Gastroesophageal sphincter (tissue), 4 donors: ENCODE measurements around the gene ARPP21. TPM values are rescaled to one million over a fixed set of nuclear protein-coding genes. Genes with fewer than 3 reads are reported as not detected.
"Not testable (repeated sequence)": the region's sequence is repeated elsewhere in the genome, so short reads cannot be mapped to it uniquely, and the experiment has no call there.

ENCODE experiments used
- ATAC-seq: fragments of 150-250 bp; one replicate; pipeline ENCODE4 v1.9.1; 2016; ENCODE audit warnings: mild to moderate bottlenecking, moderate library complexity
- H3K27ac ChIP-seq, 4 donors: fragments of 200-600 bp; sonication (generic) in 3 of 4; 1 replicate in 3 of 4; 2 replicates in 1 of 4; pipeline ENCODE4 v1.5.1; 2016 to 2019
- H3K27me3 ChIP-seq: fragments of 200-600 bp; sonication (generic); one replicate; pipeline ENCODE4 v1.5.1; 2019
- H3K36me3 ChIP-seq, 2 donors: fragments of 200-600 bp; sonication (generic); one replicate each; pipeline ENCODE4 v1.5.1; 2019; ENCODE audit warnings: control low read depth in 1 of 2
- H3K4me1 ChIP-seq, 3 donors: fragments of 200-600 bp; sonication (generic); 1 replicate in 2 of 3; 2 replicates in 1 of 3; pipeline ENCODE4 v1.5.1; 2016 to 2019; ENCODE audit warnings: control low read depth in 2 of 3
- H3K4me3 ChIP-seq, 2 donors: fragments of 200-600 bp; sonication (generic); one replicate each; pipeline ENCODE4 v1.5.1; 2019; ENCODE audit warnings: mild to moderate bottlenecking in 1 of 2, moderate library complexity in 1 of 2
- H3K9me3 ChIP-seq, 3 donors: fragments of 200-600 bp; sonication (generic); one replicate each; pipeline ENCODE4 v1.5.1; 2017 to 2019; ENCODE audit warnings: control low read depth in 2 of 3
- EP300 ChIP-seq: sonication (generic); formaldehyde crosslinking; IDR thresholded peaks from one replicate; pipeline ENCODE4 v1.6.1; 2017; ENCODE audit warnings: antibody characterized with exemption, mild to moderate bottlenecking
- POLR2A ChIP-seq, 2 donors: fragments of 450-650 bp; IDR thresholded peaks; one replicate each; pipeline ENCODE4 v1.6.1; 2017; ENCODE audit warnings: antibody characterized with exemption in 2 of 2, mild to moderate bottlenecking in 2 of 2, moderate library complexity in 1 of 2
- POLR2AphosphoS5 ChIP-seq: sonication (generic); formaldehyde crosslinking; IDR thresholded peaks from one replicate; pipeline ENCODE4 v1.6.1; 2017; ENCODE audit warnings: antibody characterized with exemption
- WGBS, 2 donors: methylation state at CpG; one replicate each; pipeline ENCODE4 v1.1.5; 2018; ENCODE audit warnings: low coverage in 1 of 2; 5-methylcytosine and 5-hydroxymethylcytosine counted together
- total RNA-seq, 4 donors: library from RNA; depleted of rRNA; stranded (reverse); fragments of >200 nt; gene quantifications; one replicate each; pipeline ENCODE4 v1.1.0, GENCODE V29; 2016
- TF ChIP-seq, protein P1 (sequence below), 4 experiments: fragments of 200-600 bp in 2 of 4; fragments of 450-650 bp in 2 of 4; sonication (generic) in 1 of 4; IDR thresholded peaks; one replicate each; pipeline ENCODE4 v1.5.1; 2017 to 2019; ENCODE audit warnings: antibody characterized with exemption in 4 of 4, mild to moderate bottlenecking in 2 of 4, moderate library complexity in 2 of 4

Gene ARPP21
- total RNA-seq, 4 donors from 2014 or later: 0.15 to 1.5 (median 0.78) TPM

GRCh38 chr3:35617370-35617769, 22.0 kb upstream of the ARPP21 start:
- ATAC-seq: no peak
- WGBS, 2 donors: 64 to 83% methylated on average over 1 of the region's 1 CpG
- H3K36me3 ChIP-seq: no peaks in the 10 kb centered on the region
- no peaks in the 10 kb centered on the region for H3K4me1 ChIP-seq
- TF ChIP-seq, protein P1, sequence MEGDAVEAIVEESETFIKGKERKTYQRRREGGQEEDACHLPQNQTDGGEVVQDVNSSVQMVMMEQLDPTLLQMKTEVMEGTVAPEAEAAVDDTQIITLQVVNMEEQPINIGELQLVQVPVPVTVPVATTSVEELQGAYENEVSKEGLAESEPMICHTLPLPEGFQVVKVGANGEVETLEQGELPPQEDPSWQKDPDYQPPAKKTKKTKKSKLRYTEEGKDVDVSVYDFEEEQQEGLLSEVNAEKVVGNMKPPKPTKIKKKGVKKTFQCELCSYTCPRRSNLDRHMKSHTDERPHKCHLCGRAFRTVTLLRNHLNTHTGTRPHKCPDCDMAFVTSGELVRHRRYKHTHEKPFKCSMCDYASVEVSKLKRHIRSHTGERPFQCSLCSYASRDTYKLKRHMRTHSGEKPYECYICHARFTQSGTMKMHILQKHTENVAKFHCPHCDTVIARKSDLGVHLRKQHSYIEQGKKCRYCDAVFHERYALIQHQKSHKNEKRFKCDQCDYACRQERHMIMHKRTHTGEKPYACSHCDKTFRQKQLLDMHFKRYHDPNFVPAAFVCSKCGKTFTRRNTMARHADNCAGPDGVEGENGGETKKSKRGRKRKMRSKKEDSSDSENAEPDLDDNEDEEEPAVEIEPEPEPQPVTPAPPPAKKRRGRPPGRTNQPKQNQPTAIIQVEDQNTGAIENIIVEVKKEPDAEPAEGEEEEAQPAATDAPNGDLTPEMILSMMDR (IDR thresholded peaks at IDR 0.05): no peak
- H3K4me3 ChIP-seq: no peak overlapping the region
- no peaks in the 10 kb centered on the region for H3K27me3 ChIP-seq
- H3K27ac ChIP-seq: no peak overlapping the region
- no peaks in the 10 kb centered on the region for H3K9me3 ChIP-seq

DNA sequence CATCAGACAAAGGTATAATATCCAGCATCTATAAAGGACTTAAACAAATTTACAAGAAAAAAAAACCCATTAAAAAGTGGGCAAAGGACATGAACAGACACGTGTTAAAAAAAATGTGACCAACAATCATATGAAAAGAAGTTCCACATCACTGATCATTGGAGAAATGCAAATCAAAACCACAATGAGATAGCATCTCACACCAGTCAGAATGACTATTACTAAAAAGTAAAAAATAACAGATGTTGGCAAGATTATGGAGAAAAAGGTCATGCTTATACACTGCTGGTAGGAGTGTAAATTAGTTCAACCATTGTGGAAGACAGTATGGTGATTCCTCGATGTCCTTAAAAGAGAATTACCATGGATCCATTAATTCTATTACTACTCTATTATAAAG, 19.1 kb upstream of the ARPP21 start:
- not testable (repeated sequence) for ATAC-seq, H3K4me3 ChIP-seq, H3K27me3 ChIP-seq, H3K4me1 ChIP-seq, H3K9me3 ChIP-seq, H3K36me3 ChIP-seq, H3K27ac ChIP-seq
- 94 to 95% methylated on average over 2 of the region's 2 CpGs for WGBS, 2 donors

DNA sequence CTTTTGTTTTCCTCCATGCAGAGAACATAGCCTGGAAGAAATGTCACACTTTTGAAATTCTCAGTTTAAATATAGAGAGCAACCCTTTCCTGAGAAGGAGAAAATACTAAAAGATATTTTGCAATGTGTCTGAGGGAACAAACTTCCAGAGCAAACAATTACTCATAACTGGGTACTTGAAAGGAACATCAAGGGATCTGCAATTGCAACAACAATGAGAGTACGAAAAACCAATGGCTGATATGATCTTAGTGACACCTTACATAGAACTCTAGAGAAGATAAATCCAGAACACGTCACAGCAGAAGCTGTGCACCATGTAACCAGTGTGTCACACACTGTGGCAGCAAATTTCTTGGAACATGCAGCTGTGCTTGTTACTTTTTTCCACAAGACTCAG, 14.6 kb upstream of the ARPP21 start:
- TF ChIP-seq EP300 (no peak), POLR2AphosphoS5 (no peak), POLR2A (IDR thresholded peaks at IDR 0.05) (no peak)
- TF ChIP-seq, protein P1 (IDR thresholded peaks at IDR 0.05): no peak
- no peaks in the 10 kb centered on the region for H3K4me1 ChIP-seq
- no peak overlapping the region for H3K4me3 ChIP-seq
- 88 to 90% methylated on average over 2 of the region's 2 CpGs for WGBS, 2 donors
- no peak overlapping the region for H3K27ac ChIP-seq
- no peaks in the 10 kb centered on the region for H3K36me3 ChIP-seq
- no peaks in the 10 kb centered on the region for H3K27me3 ChIP-seq
- ATAC-seq: no peak
- no peaks in the 10 kb centered on the region for H3K9me3 ChIP-seq

DNA sequence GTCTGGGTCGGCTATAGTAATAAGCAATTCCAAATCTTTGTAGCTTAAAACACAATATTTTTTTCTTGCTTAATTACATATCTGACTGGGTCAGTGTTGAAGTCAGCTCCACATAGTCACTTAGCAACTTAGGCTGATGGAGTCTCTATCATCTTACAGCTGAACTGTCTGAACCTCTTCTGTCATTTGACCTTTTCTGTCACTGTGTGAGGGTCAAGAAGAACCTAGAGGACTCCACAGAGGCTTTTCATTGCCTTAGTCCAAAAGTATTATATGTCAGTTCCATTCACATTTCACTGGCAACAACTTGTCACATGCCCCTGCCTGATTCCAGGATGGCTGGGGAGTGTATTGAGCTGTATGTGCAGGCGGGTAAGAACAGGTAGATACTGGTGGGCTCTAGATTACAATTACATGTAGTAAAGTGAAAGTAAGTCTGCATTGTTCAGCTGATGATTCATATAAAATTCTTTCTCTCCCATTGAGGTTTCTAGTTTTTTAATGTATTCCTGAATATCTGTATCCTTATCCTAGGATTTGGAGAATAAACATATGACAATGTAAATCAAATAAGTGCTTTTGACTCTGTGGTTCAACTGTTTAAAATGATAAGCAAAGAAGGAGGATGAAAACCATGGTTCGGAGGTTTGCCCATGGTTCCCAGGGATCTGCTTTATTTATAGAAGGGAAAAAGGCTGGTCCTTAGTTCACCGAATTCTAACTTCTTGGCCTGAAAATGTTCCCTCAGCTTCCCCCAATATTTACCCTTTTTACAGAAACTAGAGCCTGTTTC, 5.8 kb upstream of the ARPP21 start:
- Histone ChIP-seq H3K27ac (no peak overlapping the region), H3K4me3 (no peak overlapping the region), H3K4me1 (no peaks in the 10 kb centered on the region), H3K9me3 (no peaks in the 10 kb centered on the region), H3K27me3 (peaks cover 4% of the 10 kb centered on the region), H3K36me3 (no peaks in the 10 kb centered on the region)
- ATAC-seq: no peak
- no peak for TF ChIP-seq EP300
- no peak for TF ChIP-seq POLR2AphosphoS5
- TF ChIP-seq, protein P1 (IDR thresholded peaks at IDR 0.05): no peak
- no peak for TF ChIP-seq POLR2A (IDR thresholded peaks at IDR 0.05)
- WGBS, 2 donors: 49 to 57% methylated on average over 4 of the region's 4 CpGs

DNA sequence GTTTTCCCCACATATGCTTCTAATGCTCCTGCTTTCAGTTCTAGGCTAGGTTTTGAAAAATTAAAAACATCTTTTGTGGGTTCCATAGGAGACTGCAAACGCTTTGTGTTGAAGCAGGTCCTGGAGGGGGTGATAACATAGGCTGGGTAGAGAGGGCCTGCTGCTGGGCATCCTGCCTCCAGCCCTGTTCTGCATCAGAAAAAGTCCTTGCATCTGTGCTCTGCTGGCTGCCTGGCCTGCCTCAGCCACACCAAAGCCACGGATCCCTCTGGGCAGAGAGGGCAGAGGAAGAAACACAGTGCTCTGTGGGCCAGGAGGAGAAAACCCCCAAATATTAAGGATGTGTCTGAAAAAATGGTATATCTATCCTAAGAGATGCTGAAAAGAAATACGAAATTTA, 3.9 kb upstream of the ARPP21 start:
- H3K4me3 ChIP-seq: no peak overlapping the region
- H3K4me1 ChIP-seq: peaks cover 0 to 15% (median 4%) of the 10 kb centered on the region in 3 donors
- ATAC-seq: no peak
- peaks cover 23% of the 10 kb centered on the region for H3K27me3 ChIP-seq
- no peaks in the 10 kb centered on the region for H3K36me3 ChIP-seq
- 86 to 92% methylated on average over 1 of the region's 3 CpGs for WGBS, 2 donors
- no peak overlapping the region for H3K27ac ChIP-seq
- H3K9me3 ChIP-seq: no peaks in the 10 kb centered on the region
- TF ChIP-seq EP300: no peak
- TF ChIP-seq, protein P1 (IDR thresholded peaks at IDR 0.05): no peak
- no peak for TF ChIP-seq POLR2AphosphoS5
- no peak for TF ChIP-seq POLR2A (IDR thresholded peaks at IDR 0.05)
